Hippocampal formation (tissue), 2 donors: ENCODE data around the gene TBL2.
"Not testable (repeated sequence)": the region's sequence is repeated elsewhere in the genome, so short reads cannot be mapped to it uniquely, and the experiment has no call there.

Experiments
- DNase-seq, 2 donors: peaks; one replicate each; lab custom pipeline; 2025; lab: John Stamatoyannopoulos, UW

The TBL2 gene

GRCh38 chr7:73606801-73607691, 28.7 kb upstream of the TBL2 start:
- DNase-seq = peak in 1 of 2 donors; percentile 22

GRCh38 chr7:73605601-73606220, 27.3 kb upstream of the TBL2 start:
- DNase-seq = no peak

- DNase-seq = peak in 1 of 2 donors; percentile 24
Observed at GRCh38 chr7:73602721-73603651, 24.6 kb upstream of the TBL2 start.

GRCh38 chr7:73599916-73600315, 21.5 kb upstream of the TBL2 start:
- no peak for DNase-seq

GRCh38 chr7:73599151-73599882, 20.9 kb upstream of the TBL2 start:
- DNase-seq = no peak

GRCh38 chr7:73597978-73598782, 19.8 kb upstream of the TBL2 start:
- DNase-seq = no peak

- DNase-seq = no peak
Observed at GRCh38 chr7:73596191-73597065, 18.0 kb upstream of the TBL2 start.

GRCh38 chr7:73595358-73595757, 17.0 kb upstream of the TBL2 start:
- no peak for DNase-seq

- DNase-seq = no peak
Observed at GRCh38 chr7:73593207-73594045, 15.0 kb upstream of the TBL2 start.

GRCh38 chr7:73586911-73587310, 8.5 kb upstream of the TBL2 start:
- DNase-seq = no peak

GRCh38 chr7:73585196-73585595, 6.8 kb upstream of the TBL2 start:
- no peak for DNase-seq

- DNase-seq = no peak
Observed at GRCh38 chr7:73582664-73583202, 4.4 kb upstream of the TBL2 start.

- not testable (repeated sequence) for DNase-seq
Observed at GRCh38 chr7:73581006-73581405, 2.6 kb upstream of the TBL2 start.

GRCh38 chr7:73577627-73578341, 595 bp downstream of the TBL2 start:
- DNase-seq = no peak

GRCh38 chr7:73573791-73574190, 4.6 kb downstream of the TBL2 start:
- no peak for DNase-seq

GRCh38 chr7:73573276-73573675, 5.1 kb downstream of the TBL2 start:
- no peak for DNase-seq

GRCh38 chr7:73572767-73573186, 5.6 kb downstream of the TBL2 start:
- no peak for DNase-seq

- no peak for DNase-seq
Observed at GRCh38 chr7:73570977-73571376, 7.4 kb downstream of the TBL2 start.
